RPMI7951 (cell line): Measurements from ENCODE around the gene UGT2B17. TPM values are rescaled to one million over a fixed set of nuclear protein-coding genes. Genes with fewer than 3 reads are reported as not detected.
"Not testable (repeated sequence)": the region's sequence is repeated elsewhere in the genome, so short reads cannot be mapped to it uniquely, and the experiment has no call there.

Experiments used
- DNase-seq: peaks from one replicate; pipeline ENCODE4 v3.0.0-alpha.2; 2012; ENCODE audit warnings: low read depth
- total RNA-seq: library from RNA; depleted of rRNA; stranded (reverse); fragments of >200 nt; shearing (Covaris generic); gene quantifications from 2 replicates; pipeline ENCODE4 v1.2.3, GENCODE V29; 2014

UGT2B17 gene
- total RNA-seq, 1 experiment from 2014 or later = not detected

GRCh38 chr4:68569036-68569435 lies 7.1 kb downstream of the UGT2B17 start:
- not testable (repeated sequence) for DNase-seq

DNA sequence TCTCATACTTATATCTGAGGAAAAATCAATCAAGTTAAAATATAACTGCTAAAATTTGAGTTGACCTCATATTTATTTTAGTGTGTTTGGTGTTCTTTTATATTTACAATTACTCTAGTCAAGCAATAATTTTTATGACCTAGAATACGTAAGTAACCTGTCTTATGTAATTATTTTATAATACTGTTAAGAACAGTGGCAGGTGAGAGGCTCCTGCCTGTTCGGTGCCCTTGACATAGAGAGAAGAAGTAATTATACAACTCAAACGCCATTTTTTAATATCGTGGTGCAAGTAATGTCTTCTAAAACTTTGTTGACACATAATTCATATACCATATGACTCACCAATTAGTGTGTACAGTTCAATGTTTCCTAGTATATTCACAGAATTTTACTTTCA lies 7.6 kb downstream of the UGT2B17 start:
- DNase-seq = not testable (repeated sequence)

DNA sequence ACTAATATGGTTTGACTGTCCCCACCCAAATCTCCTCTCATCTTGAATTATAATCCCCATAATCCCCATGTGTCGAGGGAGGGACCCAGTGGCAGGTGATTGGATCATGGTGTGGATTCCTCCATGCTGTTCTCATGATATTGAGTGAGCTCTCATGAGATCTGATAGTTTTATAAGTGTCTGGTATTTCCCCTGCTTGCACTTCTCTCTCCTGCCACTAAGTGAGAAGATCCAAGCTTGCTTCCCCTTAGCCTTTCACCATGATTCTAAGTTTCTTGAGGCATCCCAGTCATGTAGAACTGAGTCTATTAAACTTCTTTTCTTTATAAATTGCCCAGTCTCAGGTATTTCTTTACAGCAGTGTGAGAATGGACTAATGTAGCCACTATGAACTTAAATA lies 9.8 kb downstream of the UGT2B17 start:
- not testable (repeated sequence) for DNase-seq

DNA sequence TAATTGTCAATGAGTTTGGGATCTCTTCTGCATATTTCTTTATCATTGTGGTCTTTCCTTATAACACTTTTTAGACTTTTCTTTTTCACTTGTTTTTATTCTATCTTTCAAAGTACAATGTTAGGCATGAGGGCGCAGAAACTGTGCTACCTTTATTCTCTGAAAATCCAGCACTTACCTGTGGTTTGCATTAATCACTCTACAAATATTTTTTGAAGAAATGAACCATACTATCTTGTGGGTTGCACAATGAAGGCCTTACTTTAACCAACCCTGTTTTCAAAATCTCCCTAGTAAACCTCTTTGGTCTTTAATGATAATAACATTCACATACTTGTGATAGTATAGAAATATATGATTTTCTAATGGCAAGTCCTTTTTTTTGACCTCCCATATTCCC lies 11.0 kb downstream of the UGT2B17 start:
- not testable (repeated sequence) for DNase-seq

- DNase-seq = not testable (repeated sequence)
Observed at GRCh38 chr4:68560364-68561070, 15.6 kb downstream of the UGT2B17 start.

- DNase-seq = not testable (repeated sequence)
Observed at GRCh38 chr4:68553830-68554229, 22.3 kb downstream of the UGT2B17 start.

- DNase-seq = not testable (repeated sequence)
Observed at GRCh38 chr4:68552818-68553811, 23.0 kb downstream of the UGT2B17 start.

DNA sequence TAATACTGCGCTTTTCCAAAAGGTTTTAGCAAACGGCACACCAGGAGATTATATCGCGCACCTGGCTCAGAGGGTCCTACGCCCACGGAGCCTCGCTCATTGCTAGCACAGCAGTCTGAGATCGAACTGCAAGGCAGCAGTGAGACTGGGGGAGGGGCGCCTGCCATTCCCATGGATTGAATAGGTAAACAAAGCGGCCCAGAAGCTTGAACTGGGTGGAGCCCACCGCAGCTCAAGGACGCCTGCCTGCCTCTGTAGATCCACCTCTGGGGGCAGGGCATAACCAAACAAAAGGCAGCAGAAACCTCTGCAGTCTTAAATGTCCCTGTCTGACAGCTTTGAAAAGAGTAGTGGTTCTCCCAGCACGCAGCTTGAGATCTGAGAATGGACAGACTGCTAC lies 33.4 kb downstream of the UGT2B17 start:
- DNase-seq = not testable (repeated sequence)

- no peak for DNase-seq
Observed at GRCh38 chr4:68536375-68536774, 39.7 kb downstream of the UGT2B17 start.

DNA sequence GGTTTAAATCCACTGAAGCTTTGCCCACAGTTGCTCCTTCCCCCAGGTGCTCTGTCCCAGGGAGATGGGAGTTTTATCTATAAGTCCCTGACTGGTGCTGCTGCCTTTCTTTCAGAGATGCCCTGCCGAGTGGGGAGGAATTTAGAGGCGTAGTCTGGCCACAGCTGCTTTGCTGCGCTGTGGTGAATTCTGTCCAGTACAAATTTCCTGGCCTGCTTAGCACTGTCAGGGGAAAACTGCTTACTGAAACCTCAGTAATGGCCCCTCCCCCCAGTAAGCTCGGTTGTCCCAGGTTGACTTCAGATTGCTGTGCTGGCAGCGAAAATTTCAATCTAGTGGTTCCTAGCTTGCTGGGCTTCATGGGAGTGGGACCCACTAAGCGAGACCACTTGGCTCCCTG lies 40.1 kb downstream of the UGT2B17 start:
- DNase-seq = no peak

DNA sequence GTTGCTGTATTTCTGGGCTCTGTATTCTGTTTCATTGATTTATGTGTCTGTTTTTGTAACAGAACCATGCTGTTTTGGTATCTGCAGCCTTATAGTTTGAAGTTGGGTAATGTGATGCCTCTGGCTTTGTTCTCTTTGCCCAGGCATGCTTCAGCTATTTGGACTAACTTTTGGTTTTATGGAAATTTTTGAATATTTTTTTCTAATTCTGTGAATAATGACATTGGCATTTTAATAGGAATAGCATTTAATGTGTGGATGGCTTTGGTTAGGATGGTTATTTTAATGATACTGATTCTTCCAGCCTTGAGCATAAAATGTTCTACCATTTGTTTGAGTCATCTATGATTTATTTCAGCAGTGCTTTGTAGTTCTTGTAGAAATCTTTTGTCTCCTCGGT lies 53.9 kb downstream of the UGT2B17 start:
- not testable (repeated sequence) for DNase-seq

DNA sequence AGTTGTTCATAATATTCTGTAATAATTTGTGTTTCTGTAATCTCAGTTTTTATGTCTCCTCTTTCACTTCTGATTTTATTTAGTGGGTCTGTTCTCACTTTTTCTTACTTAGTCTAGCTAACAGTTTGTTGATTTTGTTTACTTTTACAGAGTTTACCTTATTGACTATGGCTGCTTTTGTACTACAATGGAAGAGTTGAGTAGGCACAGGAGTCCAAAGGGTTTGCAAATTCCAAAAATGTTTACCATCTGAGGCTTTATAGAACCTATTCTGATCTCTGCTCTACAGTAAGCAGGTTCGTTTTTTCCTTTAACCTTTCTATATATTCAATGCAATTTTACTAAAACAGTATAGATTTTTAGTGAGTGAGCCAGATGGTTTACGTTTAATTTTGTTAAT lies 55.1 kb downstream of the UGT2B17 start:
- DNase-seq = no peak

- DNase-seq = no peak
Observed at GRCh38 chr4:68518889-68519288, 57.2 kb downstream of the UGT2B17 start.

GRCh38 chr4:68505452-68505851 lies 70.7 kb downstream of the UGT2B17 start:
- not testable (repeated sequence) for DNase-seq

GRCh38 chr4:68504836-68505235 lies 71.3 kb downstream of the UGT2B17 start:
- not testable (repeated sequence) for DNase-seq

DNA sequence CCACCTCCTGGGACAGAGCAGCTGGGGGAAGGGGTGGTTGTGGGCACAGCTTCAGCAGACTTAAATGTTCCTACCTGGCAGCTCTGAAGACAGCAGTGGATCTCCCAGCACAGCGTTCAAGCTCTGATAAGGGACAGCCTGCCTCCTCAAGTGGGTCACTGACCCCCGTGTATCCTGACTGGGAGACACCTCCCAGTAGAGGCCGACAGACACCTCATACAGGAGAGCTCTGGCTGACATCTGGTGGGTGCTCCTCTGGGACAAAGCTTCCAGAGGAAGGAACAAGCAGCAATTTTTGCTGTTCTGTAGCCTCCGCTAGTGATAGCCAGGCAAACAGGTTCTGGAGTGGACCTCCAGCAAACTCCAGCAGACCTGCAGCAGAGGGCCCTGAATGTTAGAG lies 72.7 kb downstream of the UGT2B17 start:
- not testable (repeated sequence) for DNase-seq

- no peak for DNase-seq
Observed at GRCh38 chr4:68499021-68499420, 77.1 kb downstream of the UGT2B17 start.

DNA sequence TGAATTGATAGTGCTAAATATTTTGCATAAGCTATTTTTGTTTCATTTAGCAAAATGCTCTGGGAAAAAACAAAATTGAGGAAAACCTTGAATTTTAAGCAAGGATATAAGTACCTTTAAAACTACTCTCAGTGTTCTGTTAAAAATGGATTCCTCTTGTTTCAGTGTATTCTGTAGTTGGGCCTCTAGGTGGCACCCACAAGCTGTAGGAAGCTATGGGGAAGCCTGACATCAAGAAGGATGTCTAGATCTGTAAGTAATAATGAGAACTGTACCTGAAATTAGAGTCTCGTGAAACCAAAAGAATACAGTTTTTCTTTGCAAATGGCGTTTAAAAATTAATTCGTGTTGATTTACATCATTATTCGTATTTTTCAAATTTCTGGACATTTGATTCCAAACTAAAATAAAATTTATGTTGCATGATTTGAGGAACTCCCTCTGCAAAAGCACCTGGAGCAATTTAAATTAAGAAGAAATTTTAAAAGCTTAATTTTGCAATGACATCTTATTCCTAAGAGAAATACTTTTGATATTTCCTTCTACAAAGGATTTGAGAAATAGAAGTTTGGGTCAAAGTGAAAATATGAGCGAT lies 77.6 kb downstream of the UGT2B17 start:
- peak; percentile 47 for DNase-seq

GRCh38 chr4:68494688-68495087 lies 81.4 kb downstream of the UGT2B17 start:
- DNase-seq = no peak

DNA sequence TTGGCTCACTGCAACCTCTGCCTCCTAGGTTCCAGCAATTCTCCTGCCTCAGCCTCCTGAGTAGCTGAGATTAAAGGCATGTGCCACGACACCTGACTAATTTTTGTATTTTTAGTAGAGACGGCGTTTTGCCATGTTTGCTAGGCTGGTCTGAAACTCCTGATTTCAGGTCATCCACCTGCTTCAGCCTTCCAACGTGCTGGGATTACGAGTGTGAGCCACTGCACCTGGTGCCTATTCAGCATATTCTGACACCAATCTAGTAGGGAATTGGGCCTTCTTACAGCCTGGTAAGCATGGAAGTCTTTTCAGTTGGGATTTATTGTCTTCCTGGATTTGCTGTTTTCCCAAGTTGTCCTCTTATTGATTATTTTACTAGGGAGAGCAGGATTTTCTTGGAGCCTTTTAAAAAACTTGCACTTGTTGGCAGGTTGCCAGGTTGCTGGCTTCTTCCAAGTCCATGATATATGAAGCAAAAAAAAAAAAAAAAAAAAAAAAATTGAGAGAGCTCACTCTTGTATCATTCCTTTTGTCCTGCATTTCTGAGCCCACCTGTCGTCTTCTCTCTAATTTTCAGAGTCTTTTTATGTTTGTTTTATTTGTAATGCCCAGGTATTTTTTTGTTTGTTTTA lies 85.2 kb downstream of the UGT2B17 start:
- DNase-seq = no peak

DNA sequence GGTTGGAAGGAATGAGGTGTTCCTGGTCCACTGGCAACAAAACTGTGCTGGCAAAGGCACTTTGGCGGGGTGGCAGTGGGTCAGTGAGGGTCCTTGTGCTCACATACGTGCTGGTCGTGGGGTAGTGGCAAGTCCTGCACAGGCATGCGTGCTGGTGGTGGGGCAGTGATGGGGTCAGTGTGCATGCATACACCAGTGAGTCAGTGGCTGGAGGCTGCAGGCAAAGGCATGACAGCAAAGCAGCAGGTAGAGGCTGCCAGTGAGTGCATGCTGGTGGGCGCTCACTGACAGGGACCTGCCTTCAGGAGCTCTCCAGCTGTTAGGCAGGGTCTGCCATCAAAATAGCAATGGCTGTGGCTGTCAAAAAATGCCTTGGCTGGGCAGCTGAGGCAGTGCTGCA lies 86.8 kb downstream of the UGT2B17 start:
- DNase-seq = no peak
